ENCODE data around the gene ABCB11. TPM values are rescaled to one million over a fixed set of nuclear protein-coding genes. Genes with fewer than 3 reads are reported as not detected.

The ABCB11 gene
- total RNA-seq, 1 donor from 2014 or later, result 0.18 TPM

GRCh38 chr2:169072163-169072925 lies 41.2 kb upstream of the ABCB11 start:
- Mint-ChIP-seq H3K27ac (no peak overlapping the region), H3K4me1 (no peaks in the 10 kb centered on the region), H3K27me3 (ENCODE audit: low read depth) (peaks cover 39% of the 10 kb centered on the region), H3K9me3 (no peaks in the 10 kb centered on the region), H3K4me3 (no peak overlapping the region), H3K36me3 (no peaks in the 10 kb centered on the region)
- no peak for DNase-seq (ENCODE audit: low spot score in 2 of 2, unreplicated experiment in 2 of 2)
- no peak for TF ChIP-seq CTCF (IDR thresholded peaks at IDR 0.05; ENCODE audit: unreplicated experiment)

- no peak for TF ChIP-seq CTCF (IDR thresholded peaks at IDR 0.05; ENCODE audit: unreplicated experiment)
- Mint-ChIP-seq H3K4me1 (no peaks in the 10 kb centered on the region), H3K27me3 (ENCODE audit: low read depth) (peaks cover 36% of the 10 kb centered on the region), H3K9me3 (no peaks in the 10 kb centered on the region), H3K27ac (no peak overlapping the region), H3K4me3 (no peak overlapping the region), H3K36me3 (no peaks in the 10 kb centered on the region)
- DNase-seq (ENCODE audit: low spot score in 2 of 2, unreplicated experiment in 2 of 2), result no peak
Observed at GRCh38 chr2:169071455-169071854, 40.3 kb upstream of the ABCB11 start.

- no peak for TF ChIP-seq CTCF (IDR thresholded peaks at IDR 0.05; ENCODE audit: unreplicated experiment)
- Mint-ChIP-seq H3K9me3 (no peaks in the 10 kb centered on the region), H3K27ac (no peak overlapping the region), H3K27me3 (ENCODE audit: low read depth) (peaks cover 30% of the 10 kb centered on the region), H3K4me1 (peaks cover 2% of the 10 kb centered on the region), H3K4me3 (no peak overlapping the region), H3K36me3 (no peaks in the 10 kb centered on the region)
- no peak for DNase-seq (ENCODE audit: low spot score in 2 of 2, unreplicated experiment in 2 of 2)
Observed at GRCh38 chr2:169069833-169070232, 38.7 kb upstream of the ABCB11 start.

GRCh38 chr2:169069341-169069740 lies 38.2 kb upstream of the ABCB11 start, which contains the start of gene DHRS9:
DHRS9 (plus strand) TSS chr2:169069563; CDS start chr2:169081582, 12,019 bp downstream.
- Mint-ChIP-seq H3K27me3 (ENCODE audit: low read depth) (peaks cover 28% of the 10 kb centered on the region), H3K4me3 (no peak within 1 kb of the TSS), H3K4me1 (peaks cover 2% of the 10 kb centered on the region), H3K36me3 (no peaks in the 10 kb centered on the region), H3K9me3 (no peaks in the 10 kb centered on the region), H3K27ac (no peak within 1 kb of the TSS)
- no peak for DNase-seq (ENCODE audit: low spot score in 2 of 2, unreplicated experiment in 2 of 2)
- no peak for TF ChIP-seq CTCF (IDR thresholded peaks at IDR 0.05; ENCODE audit: unreplicated experiment)

- Mint-ChIP-seq H3K4me1 (peaks cover 2% of the 10 kb centered on the region), H3K27me3 (ENCODE audit: low read depth) (peaks cover 25% of the 10 kb centered on the region), H3K9me3 (no peaks in the 10 kb centered on the region), H3K27ac (no peak overlapping the region), H3K36me3 (no peaks in the 10 kb centered on the region), H3K4me3 (no peak overlapping the region)
- TF ChIP-seq CTCF (IDR thresholded peaks at IDR 0.05; ENCODE audit: unreplicated experiment), result no peak
- DNase-seq (ENCODE audit: low spot score in 2 of 2, unreplicated experiment in 2 of 2), result no peak
Observed at GRCh38 chr2:169066897-169067296, 35.8 kb upstream of the ABCB11 start.
